IMR-90 (cell line): ENCODE measurements around the gene NDUFB4. TPM values are rescaled to one million over a fixed set of nuclear protein-coding genes. Genes with fewer than 3 reads are reported as not detected.

Source experiments
- ATAC-seq: fragments of 200-7000 bp; cut with Tn5 transposase; 2 replicates; pipeline ENCODE4 v1.9.1; 2020; ENCODE audit warnings: low read depth, mild to moderate bottlenecking, moderate library complexity
- Bru-seq: library from RNA; stranded (reverse); fragments of 400-500 nt; gene quantifications from one replicate; lab custom pipeline; 2021; lab: Mats Ljungman, UMichigan
- BruChase-seq, 2 experiments: library from RNA; stranded (reverse); fragments of 400-500 nt; gene quantifications; one replicate each; lab custom pipeline; 2021; lab: Mats Ljungman, UMichigan
- BruUV-seq: library from RNA; stranded (reverse); fragments of 400-500 nt; replicated peaks from 2 replicates; lab custom pipeline; 2021; lab: Mats Ljungman, UMichigan
- CTCF ChIA-PET: fragments of 300-600 bp; formaldehyde crosslinking; extraction: SDS; loops from one replicate; lab custom pipeline; 2021; ENCODE audit warnings: antibody characterized with exemption; lab: Yijun Ruan, JAX
- POLR2A ChIA-PET: fragments of 300-600 bp; sonication (Branson Sonifier 250); formaldehyde crosslinking; loops from one replicate; lab custom pipeline; 2022; ENCODE audit warnings: antibody characterized with exemption; ENCODE audit not compliant: unreplicated experiment; lab: Charles Lee
- DNase-seq: peaks from one replicate; pipeline ENCODE4 v3.0.0; 2013
- H2AFZ ChIP-seq: replicated peaks from 2 replicates; pipeline ENCODE3; 2013; ENCODE audit warnings: low read length, mild to moderate bottlenecking; ENCODE audit not compliant: poor library complexity
- H2AK5ac ChIP-seq: 2 replicates; pipeline ENCODE4 v1.6.1; 2013; ENCODE audit warnings: low read depth, low read length, inconsistent platforms
- H2AK9ac ChIP-seq: replicated peaks from 2 replicates; pipeline ENCODE3; 2013; ENCODE audit warnings: mild to moderate bottlenecking, low read depth, low read length, moderate library complexity; ENCODE audit not compliant: poor library complexity
- H2BK120ac ChIP-seq: 2 replicates; pipeline ENCODE4 v1.6.1; 2013; ENCODE audit warnings: low read depth, low read length, inconsistent platforms
- H2BK15ac ChIP-seq: 3 replicates; pipeline ENCODE4 v1.6.1; 2013; ENCODE audit warnings: low read depth, low read length, inconsistent platforms
- H2BK20ac ChIP-seq: 2 replicates; pipeline ENCODE4 v1.6.1; 2013; ENCODE audit warnings: low read depth, mild to moderate bottlenecking, inconsistent platforms, low read length, moderate library complexity
- H2BK5ac ChIP-seq: 2 replicates; pipeline ENCODE4 v1.6.1; 2013; ENCODE audit warnings: mild to moderate bottlenecking, low read depth, low read length, inconsistent platforms; ENCODE audit not compliant: poor library complexity, severe bottlenecking
- H3K14ac ChIP-seq: replicated peaks from 2 replicates; pipeline ENCODE4 v1.6.1; 2013; ENCODE audit warnings: low read depth, low read length, inconsistent platforms
- H3K18ac ChIP-seq: 2 replicates; pipeline ENCODE4 v1.6.1; 2013; ENCODE audit warnings: low read depth, low read length, control low read depth
- H3K23ac ChIP-seq: 2 replicates; pipeline ENCODE4 v1.6.1; 2013; ENCODE audit warnings: low read depth, low read length, inconsistent platforms
- H3K27ac ChIP-seq: 2 replicates; pipeline ENCODE4 v1.5.1; 2013; ENCODE audit warnings: mild to moderate bottlenecking, control low read depth, low read length; ENCODE audit not compliant: insufficient read depth
- H3K27me3 ChIP-seq: 2 replicates; pipeline ENCODE4 v1.6.1; 2013; ENCODE audit warnings: low read length; ENCODE audit not compliant: control insufficient read depth, insufficient read depth
- H3K36me3 ChIP-seq: 2 replicates; pipeline ENCODE4 v1.6.1; 2013; ENCODE audit warnings: low read length, mixed read lengths; ENCODE audit not compliant: control insufficient read depth, insufficient read depth
- H3K4ac ChIP-seq: 2 replicates; pipeline ENCODE4 v1.6.1; 2013; ENCODE audit warnings: low read depth, low read length, inconsistent platforms
- H3K4me1 ChIP-seq: 2 replicates; pipeline ENCODE4 v1.6.1; 2013; ENCODE audit warnings: low read length, mixed read lengths; ENCODE audit not compliant: control insufficient read depth, insufficient read depth
- H3K4me2 ChIP-seq: 2 replicates; pipeline ENCODE4 v1.6.1; 2013; ENCODE audit warnings: low read depth, mild to moderate bottlenecking, control low read depth, low read length, moderate library complexity
- H3K4me3 ChIP-seq: 2 replicates; pipeline ENCODE4 v1.5.1; 2013; ENCODE audit warnings: low read depth, mild to moderate bottlenecking, control low read depth, low read length, moderate library complexity; ENCODE audit not compliant: insufficient read depth
- H3K56ac ChIP-seq: 2 replicates; pipeline ENCODE4 v1.6.1; 2013; ENCODE audit warnings: low read length, inconsistent platforms; ENCODE audit not compliant: insufficient read depth; ENCODE audit errors: extremely low read depth
- H3K79me1 ChIP-seq, 2 experiments: 2 replicates each; pipeline ENCODE4 v1.6.1; 2013; ENCODE audit warnings: low read length in 2 of 2, inconsistent platforms in 1 of 2, low read depth in 1 of 2
- H3K9ac ChIP-seq: 2 replicates; pipeline ENCODE4 v1.6.1; 2013; ENCODE audit warnings: low read depth, low read length, control low read depth
- H3K9me1 ChIP-seq: 2 replicates; pipeline ENCODE4 v1.6.1; 2013; ENCODE audit warnings: low read length, inconsistent platforms; ENCODE audit not compliant: insufficient read depth
- H3K9me3 ChIP-seq: 2 replicates; pipeline ENCODE4 v1.6.1; 2013; ENCODE audit warnings: low read length; ENCODE audit not compliant: control insufficient read depth, insufficient read depth
- H4K20me1 ChIP-seq: 2 replicates; pipeline ENCODE4 v1.6.1; 2013; ENCODE audit warnings: low read length, inconsistent platforms; ENCODE audit not compliant: insufficient read depth
- H4K5ac ChIP-seq: 2 replicates; pipeline ENCODE4 v1.6.1; 2013; ENCODE audit warnings: mild to moderate bottlenecking, low read depth, low read length, control low read depth
- H4K8ac ChIP-seq, 2 experiments: 2 replicates each; pipeline ENCODE4 v1.6.1; 2013; ENCODE audit warnings: low read depth in 2 of 2, low read length in 2 of 2, control low read depth in 1 of 2, inconsistent platforms in 1 of 2
- H4K91ac ChIP-seq: 2 replicates; pipeline ENCODE4 v1.6.1; 2013; ENCODE audit warnings: low read depth, low read length, inconsistent platforms; ENCODE audit not compliant: insufficient read depth
- ELK1 ChIP-seq: fragments of 150-350 bp; IDR thresholded peaks from 2 replicates; pipeline ENCODE4 v1.6.1; 2016; ENCODE audit warnings: low read depth, mild to moderate bottlenecking, low read length, moderate library complexity, borderline replicate concordance
- MXI1 ChIP-seq: IDR thresholded peaks from 2 replicates; pipeline ENCODE4 v1.6.1; 2012; ENCODE audit warnings: low read depth, mild to moderate bottlenecking, low read length, moderate library complexity, borderline replicate concordance
- POLR2A ChIP-seq: IDR thresholded peaks from 2 replicates; pipeline ENCODE4 v1.6.1; 2012; ENCODE audit warnings: mild to moderate bottlenecking, low read depth, low read length
- RAD21 ChIP-seq: IDR thresholded peaks from 2 replicates; pipeline ENCODE4 v1.6.1; 2012; ENCODE audit warnings: low read length, improper control_type of control experiment
- RCOR1 ChIP-seq: IDR thresholded peaks from 2 replicates; pipeline ENCODE4 v1.6.1; 2012; ENCODE audit warnings: mild to moderate bottlenecking, low read length, improper control_type of control experiment; ENCODE audit not compliant: insufficient replicate concordance
- WGBS, 2 experiments: methylation state at CpG; one replicate each; pipeline versions ENCODE4 v1.1.5 to v1.1.7; 2013; ENCODE audit warnings: missing lambda C conversion rate in 2 of 2; ENCODE audit not compliant: insufficient read length in 1 of 2; ENCODE audit errors: extremely low coverage in 2 of 2; 5-methylcytosine and 5-hydroxymethylcytosine counted together
- dilution Hi-C: fragments of 300-500 bp; cut with HindIII; formaldehyde crosslinking; loops from one replicate; pipeline ENCODE4 v1.14.3; 2018; ENCODE audit warnings: low sequenced_read_pairs; ENCODE audit not compliant: unreplicated experiment
- in situ Hi-C: fragments of 300-500 bp; cut with MboI; formaldehyde crosslinking; loops from 3 replicates; pipeline ENCODE4 v1.14.3; 2019; ENCODE audit warnings: low sequenced_read_pairs, inconsistent platforms, mixed read lengths
- intact Hi-C: fragments of 100-400 bp; cut with micrococcal nuclease; formaldehyde crosslinking; loops from 2 replicates; pipeline ENCODE4 v1.10.0; 2022
- long read RNA-seq: library from polyadenylated mRNA; unstranded; transcript quantifications from one replicate; pipeline ENCODE4 v2.0.0, GENCODE V29; 2021; ENCODE audit not compliant: unreplicated experiment
- polyA plus RNA-seq, 3 experiments: library from polyadenylated mRNA; depleted of rRNA; stranded (reverse); fragments of >200 nt; gene quantifications; 2 replicates each; pipeline ENCODE4 v1.2.3, GENCODE V29; 2012; ENCODE audit warnings: low replicate concordance in 1 of 3
- total RNA-seq: library from RNA; depleted of rRNA; stranded (reverse); fragments of >200 nt; gene quantifications from 2 replicates; pipeline ENCODE4 v1.2.3, GENCODE V29; 2012; rRNA removed

The NDUFB4 gene
- total RNA-seq (53.9 and 62.8 TPM in 2 replicates), polyA plus RNA-seq (2012; rRNA removed) (278 and 310 TPM in 2 replicates), Bru-seq, nascent RNA (percentile 92 among the genes with signal in this experiment), BruChase-seq, experiment 1, labeled RNA remaining after a 6-hour chase (percentile 84 among the genes with signal in this experiment), BruChase-seq, experiment 2, labeled RNA remaining after a 2-hour chase (percentile 78 among the genes with signal in this experiment)
- 48.8 and 115 TPM in 2 replicates for polyA plus RNA-seq (2012; cell fraction: cytosol; rRNA removed)
- 31.2 and 86.3 TPM in 2 replicates for polyA plus RNA-seq (2012; cell fraction: nucleus; rRNA removed; ENCODE audit: low replicate concordance)
- long read RNA-seq, transcript NDUFB4-201 (3 exons, 671 nt) = major isoform, 41 of 52 reads
- long read RNA-seq, partial matches to known transcripts = 0 of 52 reads
- long read RNA-seq, other reads (novel, unspliced or antisense) = 7 of 52 reads

DNA sequence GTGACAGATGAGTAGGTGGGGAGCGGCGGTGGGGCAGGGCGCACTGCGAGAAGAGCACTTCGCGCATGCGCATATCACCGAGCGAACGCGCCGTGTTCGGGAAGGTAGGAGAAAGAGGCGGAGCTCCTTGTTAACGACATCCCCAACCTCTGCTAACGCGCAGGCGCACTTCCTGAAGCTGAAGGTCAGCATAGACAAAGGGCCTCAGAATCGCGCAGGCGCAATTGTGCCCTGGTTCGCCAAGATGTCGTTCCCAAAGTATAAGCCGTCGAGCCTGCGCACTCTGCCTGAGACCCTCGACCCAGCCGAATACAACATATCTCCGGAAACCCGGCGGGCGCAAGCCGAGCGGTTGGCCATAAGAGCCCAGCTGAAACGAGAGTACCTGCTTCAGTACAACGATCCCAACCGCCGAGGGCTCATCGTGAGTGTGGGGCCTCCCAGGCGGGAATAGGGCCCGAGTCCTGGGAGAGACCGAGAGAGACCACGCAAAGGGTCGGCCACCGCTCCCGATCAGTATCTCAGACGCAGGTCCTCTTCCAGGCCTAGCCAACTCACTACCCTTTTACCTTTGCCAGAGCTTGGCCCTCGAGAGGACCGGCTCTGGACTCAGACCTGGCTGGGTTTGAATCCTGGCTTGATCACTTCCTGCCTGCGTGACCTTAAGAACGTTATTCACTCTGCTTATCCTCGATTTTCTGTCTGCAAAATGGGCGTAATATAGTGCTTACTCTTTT, at the start of gene NDUFB4:
Gene NDUFB4, plus strand, starts transcription at position 221 of the 737 bp plus-strand sequence. Its CDS starts 24 bp downstream, at position 245.
- TF ChIP-seq MXI1 (peak; percentile 10; the same call in 1 of the 2 replicates), POLR2A (peak; percentile 88), RAD21 (0 out of 2 replicates have a peak, but pooled peaks have one; percentile 8), ELK1 (no peak), RCOR1 (peak; percentile 35)
- in situ Hi-C loops = loop anchor here (10.0 kb wide), 1 partner anchor 199 kb away; no protein-coding TSS in a partner anchor
- Histone ChIP-seq H3K14ac (peak within 1 kb of the TSS; percentile 98), H3K27ac (peak within 1 kb of the TSS; percentile 87), H3K79me1 (peaks cover 12 to 31% of the 10 kb centered on the region in 2 experiments), H3K4me3 (peak within 1 kb of the TSS; percentile 70), H2BK15ac (peak within 1 kb of the TSS; percentile 35; the same call in 1 of the 3 replicates), H3K9ac (peak within 1 kb of the TSS; percentile 90), H3K36me3 (peaks cover 8% of the 10 kb centered on the region), H3K18ac (peak within 1 kb of the TSS; percentile 47), H2AFZ (peak within 1 kb of the TSS; percentile 99), H4K5ac (peak within 1 kb of the TSS; percentile 89), H2BK120ac (peak within 1 kb of the TSS; percentile 87), H3K9me3 (no peaks in the 10 kb centered on the region), H2BK5ac (peak within 1 kb of the TSS; percentile 80), H3K27me3 (no peaks in the 10 kb centered on the region), H4K20me1 (no peaks in the 10 kb centered on the region), H2BK20ac (peak within 1 kb of the TSS; percentile 78; the same call in 1 of the 2 replicates), H4K91ac (peak within 1 kb of the TSS; percentile 82), H3K4me2 (peak within 1 kb of the TSS; percentile 77), H3K4ac (peak within 1 kb of the TSS; percentile 97), H3K9me1 (peaks cover 3% of the 10 kb centered on the region; the same call in 1 of the 2 replicates), H3K23ac (peak within 1 kb of the TSS; percentile 93), H3K4me1 (no peaks in the 10 kb centered on the region), H2AK5ac (peak within 1 kb of the TSS; percentile 71), H2AK9ac (peak within 1 kb of the TSS; percentile 94), H4K8ac (peak within 1 kb of the TSS; percentile 84 to 97), H3K56ac (peak within 1 kb of the TSS; percentile 89)
- intact Hi-C loops = loop anchor here (2.0 to 10.0 kb wide), 3 partner anchors 91 to 199 kb away; partner anchors contain the start of genes GTF2E1 and RABL3
- ChIA-PET POLR2A (interaction anchor here (0.6 kb wide), 1 partner anchor 54 kb away, joined by 4 read pairs; no protein-coding TSS in a partner anchor), CTCF (interaction anchor here (0.9 kb wide), 1 partner anchor 179 kb away, joined by 3 read pairs; no protein-coding TSS in a partner anchor)
- WGBS, 2 experiments = 0% methylated on average over 9 of the region's 53 CpGs; no CpG with 5 or more reads in 1 of the 2 experiments
- dilution Hi-C loops = no loop called here
- DNase-seq (peak; percentile 99), ATAC-seq (peak; percentile 99)
- BruUV-seq = TSS peak; percentile 80
